ENCODE data around the gene ZMYM4. TPM values are rescaled to one million over a fixed set of nuclear protein-coding genes. Genes with fewer than 3 reads are reported as not detected.

ZMYM4 gene
- polyA plus RNA-seq, 1 of the 3 experiments (the other 2 are of a cell fraction): 12.2 TPM

- TF ChIP-seq USF2 (IDR thresholded peaks at IDR 0.05; ENCODE audit: borderline replicate concordance, low read depth, low read length) (no peak), YY1 (IDR thresholded peaks at IDR 0.05; ENCODE audit: low read depth) (no peak), FOXM1 (IDR thresholded peaks at IDR 0.05; ENCODE audit: low read depth) (no peak), USF1 (IDR thresholded peaks at IDR 0.05; ENCODE audit: borderline replicate concordance, low read depth) (no peak)
These were observed 5.7 kb downstream of the ZMYM4 start (continued) for GRCh38 chr1:35274197-35274596.

- Histone ChIP-seq H3K9me3 (no peaks in the 10 kb centered on the region), H3K36me3 (replicated peaks in 1 of 2; ENCODE audit: control insufficient read depth in 1 of 2, insufficient read depth in 2 of 2, low read length in 1 of 2) (peaks cover 3 to 28% of the 10 kb centered on the region in 2 experiments), H4K20me1 (ENCODE audit: insufficient read depth) (peaks cover 3% of the 10 kb centered on the region), H3K27ac (ENCODE audit: low read depth in 2 of 2, low read length in 1 of 2) (no peak overlapping the region), H3K27me3 (ENCODE audit: insufficient read depth) (no peaks in the 10 kb centered on the region), H3K4me1 (ENCODE audit: control insufficient read depth in 1 of 2, insufficient read depth in 2 of 2, low read depth in 1 of 2, low read length in 1 of 2) (no peaks in the 10 kb centered on the region), H3K4me3 (ENCODE audit: low read depth in 2 of 2, low read length in 1 of 2) (no peak overlapping the region), H3K4me2 (no peak overlapping the region), H3K9me2 (no peaks in the 10 kb centered on the region), H3K9ac (no peak overlapping the region), H2AFZ (ENCODE audit: low read depth) (no peak overlapping the region), H3F3A (replicated peaks; ENCODE audit: insufficient read depth) (no peaks in the 10 kb centered on the region), H3K79me2 (ENCODE audit: insufficient read depth) (peaks cover 97% of the 10 kb centered on the region)
- ChIA-PET CTCF (interaction anchor here (0.6 kb wide), 1 partner anchor 82 kb away, joined by 3 read pairs; no protein-coding TSS in a partner anchor), POLR2A (interaction anchor here (0.7 kb wide), 1 partner anchor 10 kb away, joined by 4 read pairs; the partner anchor contains the start of gene ZMYM4)
- WGBS (ENCODE audit: low lambda C conversion rate): 98% methylated on average over 6 of the region's 6 CpGs
- TF ChIP-seq RCOR1 (IDR thresholded peaks at IDR 0.05; ENCODE audit: low read length) (no peak), FOXM1 (IDR thresholded peaks at IDR 0.05; ENCODE audit: low read depth) (no peak), TAF1 (IDR thresholded peaks at IDR 0.05; ENCODE audit: borderline replicate concordance, low read depth, low read length) (no peak), RXRA (IDR thresholded peaks at IDR 0.05; ENCODE audit: borderline replicate concordance, low read depth) (no peak), USF1 (IDR thresholded peaks at IDR 0.05; ENCODE audit: borderline replicate concordance, low read depth) (no peak), NRF1 (IDR thresholded peaks at IDR 0.05; ENCODE audit: low read depth, low read length) (no peak), MAX (IDR thresholded peaks at IDR 0.05; ENCODE audit: low read depth) (no peak), JUND (IDR thresholded peaks at IDR 0.05) (no peak), SIN3A (IDR thresholded peaks at IDR 0.05; ENCODE audit: borderline replicate concordance, low read depth, low read length) (no peak), MXI1 (IDR thresholded peaks at IDR 0.05; ENCODE audit: low read depth, low read length) (no peak), GATA2 (CRISPR knock-in tag; IDR thresholded peaks at IDR 0.05) (no peak), GABPA (IDR thresholded peaks at IDR 0.05; ENCODE audit: low read depth) (no peak), TEAD4 (IDR thresholded peaks at IDR 0.05; ENCODE audit: borderline replicate concordance, insufficient read depth) (no peak), REST (IDR thresholded peaks at IDR 0.05; ENCODE audit: low read depth, low read length) (no peak), FOSL2 (IDR thresholded peaks at IDR 0.05; ENCODE audit: borderline replicate concordance, low read depth) (no peak), YY1 (IDR thresholded peaks at IDR 0.05; ENCODE audit: low read depth) (no peak), IRF3 (IDR thresholded peaks at IDR 0.05; ENCODE audit: low read depth, low read length) (no peak), CHD2 (IDR thresholded peaks at IDR 0.05; ENCODE audit: low read length, partially characterized antibody) (no peak)
- no peak for DNase-seq
These were observed 10.5 kb downstream of the ZMYM4 start for GRCh38 chr1:35278886-35279554.
